Liver (tissue), 9 donors: ENCODE measurements around the gene NOTCH2NLA. TPM values are rescaled to one million over a fixed set of nuclear protein-coding genes. Genes with fewer than 3 reads are reported as not detected.
"Not testable (repeated sequence)": the region's sequence is repeated elsewhere in the genome, so short reads cannot be mapped to it uniquely, and the experiment has no call there.

Experiments used
- DNase-seq: peaks from one replicate; pipeline ENCODE4 v3.0.0-alpha.2; 2017; ENCODE audit warnings: low spot score
- H3K27ac ChIP-seq, 2 donors: one replicate each; pipeline ENCODE4 v1.7.0; 2013; ENCODE audit warnings: inconsistent platforms in 2 of 2, low read length in 2 of 2, control low read depth in 1 of 2, low read depth in 1 of 2, mild to moderate bottlenecking in 1 of 2
- H3K27me3 ChIP-seq, 4 donors: one replicate each; pipeline versions ENCODE4 v1.6.1 to v1.7.0; 2013; ENCODE audit warnings: low read length in 3 of 4, inconsistent platforms in 1 of 4, mild to moderate bottlenecking in 1 of 4, moderate library complexity in 1 of 4; ENCODE audit not compliant: control insufficient read depth in 4 of 4, insufficient read depth in 4 of 4
- H3K36me3 ChIP-seq, 4 donors: one replicate each; pipeline versions ENCODE4 v1.6.1 to v1.7.0; 2013; ENCODE audit warnings: low read length in 3 of 4, mild to moderate bottlenecking in 3 of 4, low read depth in 1 of 4, moderate library complexity in 1 of 4; ENCODE audit not compliant: control insufficient read depth in 4 of 4, insufficient read depth in 3 of 4
- H3K4me1 ChIP-seq, 4 donors: one replicate each; pipeline versions ENCODE4 v1.6.1 to v1.7.0; 2013; ENCODE audit warnings: low read length in 3 of 4, mild to moderate bottlenecking in 3 of 4, moderate library complexity in 1 of 4; ENCODE audit not compliant: control insufficient read depth in 4 of 4, insufficient read depth in 4 of 4
- H3K4me3 ChIP-seq, 3 donors: one replicate each; pipeline versions ENCODE4 v1.6.1 to v1.7.0; 2013; ENCODE audit warnings: low read length in 3 of 3, control low read depth in 1 of 3, low read depth in 1 of 3, mild to moderate bottlenecking in 1 of 3
- H3K9ac ChIP-seq, 2 donors: one replicate each; pipeline ENCODE4 v1.7.0; 2013; ENCODE audit warnings: low read length in 2 of 2, mild to moderate bottlenecking in 2 of 2, moderate library complexity in 2 of 2, control low read depth in 1 of 2, low read depth in 1 of 2
- H3K9me3 ChIP-seq, 4 donors: one replicate each; pipeline versions ENCODE4 v1.6.1 to v1.7.0; 2013; ENCODE audit warnings: low read length in 3 of 4; ENCODE audit not compliant: control insufficient read depth in 4 of 4
- WGBS: extraction: QIAGEN DNeasy Blood & Tissue Kit; methylation state at CpG from one replicate; pipeline ENCODE4 v1.1.7; 2013; 5-methylcytosine and 5-hydroxymethylcytosine counted together
- polyA plus RNA-seq, 2 donors: library from polyadenylated mRNA; stranded (reverse) in 1 of 2; unstranded in 1 of 2; fragments of 200-250 nt in 1 of 2; fragments of >200 nt in 1 of 2; fragmentation: Nextera tagmentation in 1 of 2; extraction: Ambion mirVana in 1 of 2; gene quantifications; one replicate each; pipeline versions ENCODE4 v1.2.1 to v1.2.3, GENCODE V29; 2013 to 2015
- total RNA-seq, 2 donors: library from RNA; depleted of rRNA; stranded (reverse); fragments of >200 nt; gene quantifications; one replicate each; pipeline ENCODE4 v1.2.3, GENCODE V29; 2014
- donor health status: healthy.
- donor health status: healthy.
- donor health status: healthy.
- donor health status: healthy.
- donor health status: healthy.

The NOTCH2NLA gene
- total and polyA plus RNA-seq, 4 donors: 6.3 to 48.7 (median 20.3) TPM

- H3K36me3 ChIP-seq, H3K9ac ChIP-seq, DNase-seq, H3K4me1 ChIP-seq, H3K4me3 ChIP-seq, H3K27me3 ChIP-seq, H3K9me3 ChIP-seq, H3K27ac ChIP-seq: not testable (repeated sequence)
- no CpG with 5 or more reads among the region's 2 CpGs for WGBS
These were observed 7.8 kb upstream of the NOTCH2NLA start for GRCh38 chr1:146236626-146237025.

- not testable (repeated sequence) for H3K27ac ChIP-seq, H3K4me3 ChIP-seq, H3K9ac ChIP-seq, H3K9me3 ChIP-seq, H3K27me3 ChIP-seq, DNase-seq, H3K36me3 ChIP-seq, H3K4me1 ChIP-seq
- no CpG with 5 or more reads among the region's 5 CpGs for WGBS
These were observed 7.3 kb upstream of the NOTCH2NLA start for GRCh38 chr1:146236026-146236601.

- H3K27me3 ChIP-seq, H3K27ac ChIP-seq, H3K4me1 ChIP-seq, DNase-seq, H3K9me3 ChIP-seq, H3K9ac ChIP-seq, H3K36me3 ChIP-seq: not testable (repeated sequence)
- WGBS: 0% methylated on average over 17 of the region's 53 CpGs
- peak overlapping the region in 1 of 3 donors; percentile 59 for H3K4me3 ChIP-seq
These were observed 608 bp downstream of the NOTCH2NLA start for GRCh38 chr1:146228144-146228682.

- not testable (repeated sequence) for H3K27me3 ChIP-seq, H3K9me3 ChIP-seq, H3K9ac ChIP-seq, DNase-seq, H3K27ac ChIP-seq, H3K36me3 ChIP-seq, H3K4me1 ChIP-seq, H3K4me3 ChIP-seq
- 11% methylated on average over 1 of the region's 5 CpGs for WGBS
These were observed 54.3 kb downstream of the NOTCH2NLA start for GRCh38 chr1:146174531-146174930.

GRCh38 chr1:146167740-146168139, 61.1 kb downstream of the NOTCH2NLA start:
- WGBS: no CpG with 5 or more reads among the region's 1 CpG
- H3K27ac ChIP-seq, H3K27me3 ChIP-seq, H3K9me3 ChIP-seq, H3K4me1 ChIP-seq, H3K9ac ChIP-seq, H3K4me3 ChIP-seq, DNase-seq, H3K36me3 ChIP-seq: not testable (repeated sequence)

- H3K27me3 ChIP-seq, H3K9ac ChIP-seq, H3K27ac ChIP-seq, H3K4me3 ChIP-seq, H3K36me3 ChIP-seq, DNase-seq, H3K4me1 ChIP-seq, H3K9me3 ChIP-seq: not testable (repeated sequence)
- no CpG with 5 or more reads among the region's 1 CpG for WGBS
These were observed 61.5 kb downstream of the NOTCH2NLA start for GRCh38 chr1:146167273-146167672.

- H3K36me3 ChIP-seq, H3K4me3 ChIP-seq, H3K27me3 ChIP-seq, H3K4me1 ChIP-seq, H3K27ac ChIP-seq, H3K9ac ChIP-seq, H3K9me3 ChIP-seq, DNase-seq: not testable (repeated sequence)
- 3% methylated on average over 5 of the region's 7 CpGs for WGBS
These were observed 84.4 kb downstream of the NOTCH2NLA start, which contains the start of gene NBPF10 for GRCh38 chr1:146144465-146144864. Gene NBPF10, minus strand, starts transcription at chr1:146144804. Its CDS starts 35 bp downstream, at chr1:146144769.
